NCI-H748 treated with DMSO at 0.1 percent for 48 hours (cell line): ENCODE data around the gene TAGLN3.

Experiments
- DNase-seq: peaks from one replicate; lab custom pipeline; 2025; lab: John Stamatoyannopoulos, UW

Gene TAGLN3

DNA sequence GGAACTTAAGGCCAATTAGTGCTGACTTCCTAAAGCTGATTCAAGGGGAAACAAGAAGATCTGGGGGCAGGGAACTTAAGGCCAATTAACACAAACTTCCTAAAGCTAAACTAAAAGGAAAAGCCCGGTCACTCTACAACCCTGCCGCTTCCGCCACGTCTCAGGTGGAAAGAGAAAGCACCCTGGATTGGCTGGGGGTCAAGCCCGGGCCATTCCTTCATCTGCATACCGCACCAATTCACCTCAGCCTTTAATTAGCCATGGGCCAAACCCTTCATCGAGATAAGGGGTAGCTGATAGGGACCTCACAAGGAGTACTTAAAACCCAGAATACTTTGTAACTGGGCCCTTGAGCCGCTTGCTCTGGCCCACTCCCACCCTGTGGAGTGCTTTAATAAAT is 50.2 kb downstream of the TAGLN3 start:
- no peak for DNase-seq

DNA sequence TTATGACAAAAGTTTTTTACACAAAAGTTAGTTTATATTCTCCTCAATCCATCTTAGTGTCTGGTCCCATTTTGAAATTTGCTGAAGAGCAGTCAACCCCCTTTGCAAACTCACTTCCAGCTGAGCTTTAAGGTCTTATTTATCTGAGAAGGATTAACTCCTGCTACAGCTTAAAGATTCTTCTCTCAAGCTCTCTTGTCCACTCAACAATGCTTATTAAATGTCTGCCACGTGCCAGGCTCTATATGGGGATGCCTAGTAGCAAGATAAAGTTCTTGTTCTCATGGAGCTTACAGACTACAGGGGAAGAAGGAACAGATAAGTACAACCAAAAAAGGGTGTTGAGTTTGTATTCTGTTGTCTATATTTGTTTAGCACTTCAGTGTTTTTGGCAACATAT is 54.5 kb downstream of the TAGLN3 start:
- no peak for DNase-seq

DNA sequence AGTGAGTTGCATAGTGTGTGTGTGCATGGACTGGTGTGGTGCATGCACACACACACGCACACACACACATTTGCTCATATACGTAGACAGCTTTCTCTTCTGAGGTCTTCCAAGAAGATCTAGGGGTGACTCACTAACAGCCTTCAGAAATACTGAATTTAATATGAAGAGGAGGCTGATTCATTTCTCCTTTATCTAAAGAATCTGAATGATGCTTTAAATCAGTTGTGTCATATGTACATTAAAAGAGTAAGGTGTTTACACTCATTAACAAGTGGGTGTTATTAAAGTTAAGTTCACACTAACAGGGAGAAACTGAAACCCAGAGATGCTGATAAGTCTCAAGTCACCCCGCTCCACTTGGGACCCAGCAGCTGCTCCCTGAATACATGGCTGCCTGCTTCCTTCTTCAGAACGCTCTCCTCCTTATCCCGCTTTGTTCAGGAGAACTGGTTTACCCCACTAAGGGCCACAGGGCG is 57.8 kb downstream of the TAGLN3 start:
- DNase-seq = no peak

DNA sequence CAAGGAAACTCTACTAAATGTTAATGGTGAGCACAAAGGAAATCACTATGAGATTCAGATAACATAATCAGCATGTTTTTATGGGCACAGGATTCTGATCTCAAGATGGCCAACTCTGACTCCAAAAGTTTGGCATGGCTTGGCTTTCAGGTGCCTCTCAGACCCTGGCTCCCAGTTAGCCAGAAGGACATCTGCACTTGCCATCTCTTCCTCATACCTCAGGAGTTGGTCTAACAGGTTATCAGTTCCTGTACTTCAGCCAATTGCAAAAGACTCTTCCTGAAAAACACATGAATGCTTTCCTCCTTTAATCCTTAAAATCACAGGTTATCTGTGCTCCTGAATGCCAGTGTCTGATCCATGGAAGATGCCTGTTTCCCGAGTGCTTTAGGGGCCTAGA is 60.8 kb downstream of the TAGLN3 start:
- no peak for DNase-seq

DNA sequence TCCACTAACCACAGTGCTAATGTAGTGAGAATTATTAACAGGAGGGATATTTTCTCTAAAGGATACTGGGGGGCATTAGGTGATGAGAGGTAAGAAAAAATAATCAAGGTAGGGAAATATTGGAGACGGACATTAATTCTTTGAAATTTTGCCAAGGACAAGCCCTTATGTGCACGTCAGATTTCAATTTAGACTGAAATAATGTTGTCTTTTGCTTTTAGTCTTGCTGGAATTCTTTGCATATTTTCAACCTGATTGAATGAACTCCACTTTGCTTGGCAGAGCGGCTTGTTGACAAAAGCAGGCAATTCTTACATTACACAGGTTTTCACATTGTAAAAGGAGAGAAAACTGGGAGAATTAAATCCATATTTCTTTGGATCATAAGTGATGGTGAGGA is 62.4 kb downstream of the TAGLN3 start:
- DNase-seq = no peak
